GM12801 (cell line): ENCODE results near the gene MB.

Experiments
- CTCF ChIP-seq: IDR thresholded peaks from one replicate; pipeline ENCODE4 v1.5.1; 2011; ENCODE audit warnings: control low read depth; ENCODE audit not compliant: insufficient read length; ENCODE audit errors: extremely low read depth

MB gene

GRCh38 chr22:35582218-35582860 is 34.8 kb downstream of the MB start:
- TF ChIP-seq CTCF = no peak

GRCh38 chr22:35581023-35581413 is 36.1 kb downstream of the MB start:
- TF ChIP-seq CTCF = no peak

- no peak for TF ChIP-seq CTCF
Measured at GRCh38 chr22:35580351-35581022, 36.6 kb downstream of the MB start.

GRCh38 chr22:35578836-35579575 is 38.1 kb downstream of the MB start:
- TF ChIP-seq CTCF = no peak

GRCh38 chr22:35577799-35578659 is 39.1 kb downstream of the MB start:
- TF ChIP-seq CTCF = no peak

- TF ChIP-seq CTCF = no peak
Measured at GRCh38 chr22:35576671-35577070, 40.5 kb downstream of the MB start.
